Astrocyte (in vitro differentiated cells and primary cell): ENCODE results near the gene GNE. TPM values are rescaled to one million over a fixed set of nuclear protein-coding genes. Genes with fewer than 3 reads are reported as not detected.
"Not testable (repeated sequence)": the region's sequence is repeated elsewhere in the genome, so short reads cannot be mapped to it uniquely, and the experiment has no call there.

ENCODE experiments used
- DNase-seq: peaks from one replicate; pipeline ENCODE4 v3.0.0-alpha.2; 2010; ENCODE audit warnings: low read depth
- FAIRE-seq: peaks from 2 replicates; lab custom pipeline; 2011; peaks lifted over from hg19 to GRCh38; lab: Jason Lieb, UNC
- H2AFZ ChIP-seq: 2 replicates; pipeline ENCODE4 v1.6.0; 2012; ENCODE audit warnings: low read depth, low read length, inconsistent platforms
- H3K27ac ChIP-seq: 2 replicates; pipeline ENCODE4 v1.5.1; 2011; ENCODE audit warnings: low read depth, low read length, inconsistent platforms
- H3K27me3 ChIP-seq: 2 replicates; pipeline ENCODE4 v1.6.0; 2011; ENCODE audit warnings: low read length, inconsistent platforms; ENCODE audit not compliant: insufficient read depth
- H3K36me3 ChIP-seq: 2 replicates; pipeline ENCODE4 v1.5.1; 2011; ENCODE audit warnings: low read length, inconsistent platforms; ENCODE audit not compliant: insufficient read depth
- H3K4me1 ChIP-seq: 2 replicates; pipeline ENCODE4 v1.5.1; 2011; ENCODE audit warnings: low read length, inconsistent platforms; ENCODE audit not compliant: insufficient read depth
- H3K4me2 ChIP-seq: 2 replicates; pipeline ENCODE4 v1.6.0; 2012; ENCODE audit warnings: low read length, inconsistent platforms
- H3K4me3 ChIP-seq: 2 replicates; pipeline ENCODE4 v1.5.1; 2011; ENCODE audit warnings: low read depth, mild to moderate bottlenecking, low read length, inconsistent platforms; ENCODE audit not compliant: insufficient read depth
- H3K79me2 ChIP-seq: 2 replicates; pipeline ENCODE4 v1.6.0; 2012; ENCODE audit warnings: mild to moderate bottlenecking, low read length, inconsistent platforms; ENCODE audit not compliant: insufficient read depth
- H3K9ac ChIP-seq: 2 replicates; pipeline ENCODE4 v1.6.0; 2012; ENCODE audit warnings: mild to moderate bottlenecking, low read length, inconsistent platforms
- H3K9me3 ChIP-seq: 2 replicates; pipeline ENCODE4 v1.5.1; 2012; ENCODE audit warnings: low read depth, mild to moderate bottlenecking, low read length, inconsistent platforms; ENCODE audit not compliant: insufficient read depth
- H4K20me1 ChIP-seq: 2 replicates; pipeline ENCODE4 v1.6.0; 2012; ENCODE audit warnings: low read length, inconsistent platforms; ENCODE audit not compliant: insufficient read depth
- H3K27ac Mint-ChIP-seq: one replicate; pipeline ENCODE4 v1.8.0; 2021; ENCODE audit warnings: mild to moderate bottlenecking, mixed read lengths; ENCODE audit not compliant: unreplicated experiment
- H3K27me3 Mint-ChIP-seq: one replicate; pipeline ENCODE4 v1.8.0; 2021; ENCODE audit warnings: low read depth, mixed read lengths; ENCODE audit not compliant: unreplicated experiment
- H3K36me3 Mint-ChIP-seq: one replicate; pipeline ENCODE4 v1.8.0; 2021; ENCODE audit warnings: low read depth, mixed read lengths; ENCODE audit not compliant: unreplicated experiment
- H3K4me1 Mint-ChIP-seq: one replicate; pipeline ENCODE4 v1.8.0; 2021; ENCODE audit warnings: low read depth, mixed read lengths; ENCODE audit not compliant: unreplicated experiment
- H3K4me3 Mint-ChIP-seq: one replicate; pipeline ENCODE4 v1.8.0; 2021; ENCODE audit warnings: mild to moderate bottlenecking, moderate library complexity, mixed read lengths; ENCODE audit not compliant: unreplicated experiment
- H3K9me3 Mint-ChIP-seq: one replicate; pipeline ENCODE4 v1.8.0; 2021; ENCODE audit warnings: mild to moderate bottlenecking, mixed read lengths; ENCODE audit not compliant: unreplicated experiment
- CTCF ChIP-seq: IDR thresholded peaks from 2 replicates; pipeline ENCODE4 v1.5.1; 2011; ENCODE audit warnings: low read depth, mild to moderate bottlenecking, inconsistent platforms, low read length, moderate library complexity; ENCODE audit not compliant: insufficient read depth
- EZH2 ChIP-seq: IDR thresholded peaks from 2 replicates; pipeline ENCODE4 v1.6.1; 2012; ENCODE audit warnings: mild to moderate bottlenecking, low read length, inconsistent platforms; ENCODE audit not compliant: insufficient read depth
- total RNA-seq: library from RNA; stranded (reverse); gene quantifications from 2 replicates; pipeline ENCODE4 v1.2.1, GENCODE V29; 2021

GNE gene
- total RNA-seq, 1 donor from 2014 or later, result 12.6 TPM

GRCh38 chr9:36239205-36239604, 19.0 kb downstream of the GNE start:
- not testable (repeated sequence) for H3K27ac ChIP-seq, H2AFZ ChIP-seq, FAIRE-seq, H3K4me2 ChIP-seq, H3K79me2 ChIP-seq, H3K9me3 ChIP-seq, H3K4me1 Mint-ChIP-seq, H3K27me3 ChIP-seq, H3K36me3 Mint-ChIP-seq, DNase-seq, H3K4me3 Mint-ChIP-seq, H3K9me3 Mint-ChIP-seq, H3K4me3 ChIP-seq, H3K27me3 Mint-ChIP-seq, H3K27ac Mint-ChIP-seq, H3K9ac ChIP-seq, H3K4me1 ChIP-seq
- peaks cover 10% of the 10 kb centered on the region for H4K20me1 ChIP-seq
- H3K36me3 ChIP-seq, result peaks cover 16% of the 10 kb centered on the region

DNA sequence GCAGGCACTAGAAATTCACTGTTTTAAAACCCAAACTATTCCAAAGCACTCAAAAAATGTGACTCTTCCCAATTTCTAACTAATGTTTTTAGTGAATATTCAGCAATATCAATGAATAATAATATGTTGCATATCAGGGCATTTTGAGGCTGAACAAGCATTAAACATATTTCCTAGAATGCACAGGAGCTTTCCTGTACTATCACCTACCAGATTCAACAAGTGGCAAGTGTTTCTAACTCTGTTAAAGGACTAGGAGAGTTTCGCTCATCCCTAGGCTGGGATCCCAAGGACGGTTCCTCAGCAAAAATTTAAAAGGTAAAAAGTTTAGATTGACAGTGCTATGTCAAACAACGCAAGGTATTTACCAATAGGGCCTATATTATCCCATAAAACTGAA, 21.0 kb downstream of the GNE start:
- no peaks in the 10 kb centered on the region for H3K9me3 Mint-ChIP-seq
- peaks cover 11% of the 10 kb centered on the region for H4K20me1 ChIP-seq
- DNase-seq, result no peak
- no peak overlapping the region for H3K9ac ChIP-seq
- no peak overlapping the region for H3K27ac ChIP-seq
- no peak overlapping the region for H3K27ac Mint-ChIP-seq
- no peaks in the 10 kb centered on the region for H3K79me2 ChIP-seq
- H3K27me3 Mint-ChIP-seq, result no peaks in the 10 kb centered on the region
- FAIRE-seq, result no peak
- H2AFZ ChIP-seq, result no peak overlapping the region
- H3K4me3 ChIP-seq, result no peak overlapping the region
- H3K4me2 ChIP-seq, result no peak overlapping the region
- H3K4me3 Mint-ChIP-seq, result no peak overlapping the region
- TF ChIP-seq EZH2 (no peak), CTCF (no peak)
- H3K36me3 ChIP-seq, result peaks cover 21% of the 10 kb centered on the region
- peaks cover 3% of the 10 kb centered on the region for H3K36me3 Mint-ChIP-seq
- H3K4me1 ChIP-seq, result no peaks in the 10 kb centered on the region
- H3K27me3 ChIP-seq, result no peaks in the 10 kb centered on the region
- no peaks in the 10 kb centered on the region for H3K9me3 ChIP-seq
- peaks cover 1% of the 10 kb centered on the region for H3K4me1 Mint-ChIP-seq

GRCh38 chr9:36222449-36222848, 35.8 kb downstream of the GNE start:
- Histone ChIP-seq H3K27me3 (no peaks in the 10 kb centered on the region), H3K27ac (no peak overlapping the region), H3K79me2 (peaks cover 5% of the 10 kb centered on the region), H3K4me2 (no peak overlapping the region), H4K20me1 (peaks cover 30% of the 10 kb centered on the region), H3K36me3 (peaks cover 39% of the 10 kb centered on the region), H3K4me3 (no peak overlapping the region), H2AFZ (no peak overlapping the region), H3K9ac (no peak overlapping the region), H3K4me1 (no peaks in the 10 kb centered on the region), H3K9me3 (no peaks in the 10 kb centered on the region)
- Mint-ChIP-seq H3K27ac (no peak overlapping the region), H3K4me1 (peaks cover 4% of the 10 kb centered on the region), H3K9me3 (peaks cover 12% of the 10 kb centered on the region), H3K4me3 (no peak overlapping the region), H3K36me3 (peaks cover 44% of the 10 kb centered on the region), H3K27me3 (no peaks in the 10 kb centered on the region)
- FAIRE-seq (no peak), DNase-seq (peak; percentile 33)
- TF ChIP-seq CTCF (no peak), EZH2 (no peak)
